GM21447 (cell line): Measurements from ENCODE around the gene CEP43.

ENCODE experiments used
- ATAC-seq: cut with Tn5 transposase; IDR thresholded peaks from one replicate; pipeline ENCODE4 v1.9.1; 2021; ENCODE audit not compliant: unreplicated experiment

Gene CEP43

GRCh38 chr6:166966268-166966667, 32.9 kb upstream of the CEP43 start:
- no peak for ATAC-seq

DNA sequence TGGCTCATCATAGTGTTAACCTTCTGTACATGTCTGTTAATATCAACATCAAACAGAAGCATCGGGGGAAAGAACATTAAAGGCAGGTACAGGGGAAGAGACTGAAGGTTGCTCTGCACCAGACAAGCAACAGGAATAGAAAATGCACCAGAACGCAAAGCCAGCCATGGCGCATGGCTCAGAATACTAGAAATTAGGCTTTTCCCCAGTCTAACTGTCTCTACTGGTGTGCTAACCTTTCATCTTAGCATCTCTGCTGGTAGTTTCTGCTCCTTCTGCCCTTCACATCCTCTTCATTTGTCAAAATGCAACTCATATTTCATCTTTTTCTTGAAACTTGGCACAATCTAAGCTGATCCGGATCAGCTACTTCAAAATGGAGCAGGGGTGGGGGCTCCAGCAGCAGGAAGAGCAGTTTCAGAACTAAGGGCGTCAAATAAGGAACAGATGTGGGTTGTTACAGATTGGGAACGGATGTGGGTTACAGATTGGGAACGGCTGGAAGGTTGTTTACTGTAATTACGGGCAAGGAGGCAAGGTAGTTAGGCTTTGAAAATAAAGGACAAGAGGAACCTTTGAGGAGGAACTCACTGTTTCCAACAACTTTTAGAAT, 29.7 kb upstream of the CEP43 start:
- no peak for ATAC-seq

DNA sequence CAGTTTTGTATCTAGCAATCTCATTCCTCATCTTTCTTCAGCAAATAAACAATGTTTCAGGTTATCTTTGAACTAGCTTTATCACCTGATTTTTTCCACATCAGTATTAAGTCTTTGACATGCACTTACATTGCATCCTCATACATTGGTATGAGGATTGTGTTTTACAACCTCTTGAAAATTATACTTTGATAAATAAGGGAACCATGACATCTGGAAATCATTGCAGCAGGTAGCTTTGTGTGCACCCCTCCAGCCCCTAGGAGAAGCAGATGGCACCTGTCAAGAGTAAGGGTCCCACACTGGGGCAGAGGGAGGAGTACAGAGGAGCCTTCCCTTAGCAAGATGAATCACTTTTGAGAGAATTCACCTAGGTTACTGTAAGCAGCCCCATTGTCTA, 29.1 kb upstream of the CEP43 start:
- ATAC-seq, result no peak

DNA sequence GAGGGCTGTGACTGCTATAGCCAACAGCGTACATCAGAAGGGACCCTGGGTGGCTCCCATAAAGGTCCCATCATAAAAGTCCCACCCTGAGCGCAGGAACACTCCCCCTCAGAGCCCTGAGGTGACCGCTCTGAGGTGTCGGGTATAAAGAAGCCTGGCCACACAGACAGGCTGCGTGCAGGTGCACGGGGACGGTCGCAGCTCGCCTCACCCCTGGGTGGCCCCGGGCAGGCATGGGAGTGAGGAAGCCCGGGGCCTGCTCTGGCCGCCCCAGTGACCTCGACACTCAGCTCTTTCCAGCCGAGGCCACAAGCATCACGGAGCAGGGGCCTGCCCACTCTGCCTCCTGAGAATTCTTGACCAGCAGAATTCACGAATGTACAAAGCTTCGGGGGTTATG, 28.4 kb upstream of the CEP43 start:
- no peak for ATAC-seq

DNA sequence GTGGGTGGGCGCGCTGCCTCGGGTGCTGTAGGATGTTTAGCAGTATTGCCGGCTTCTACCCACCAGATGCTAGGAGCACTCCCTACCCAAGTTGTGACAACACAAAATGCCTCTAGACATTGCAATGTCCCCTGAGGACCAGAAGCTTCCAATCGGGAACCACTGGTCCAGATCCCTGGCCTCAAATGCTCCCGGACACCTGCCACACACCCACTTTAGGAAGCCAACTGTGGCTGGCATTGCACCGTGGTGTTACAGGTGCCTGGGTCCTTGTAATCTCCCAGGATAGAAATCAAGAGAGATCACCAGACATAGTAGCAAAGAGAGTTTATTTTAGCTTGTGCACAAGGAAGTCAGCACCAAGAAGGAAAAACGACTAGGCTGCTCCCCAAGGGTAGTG, 27.9 kb upstream of the CEP43 start:
- no peak for ATAC-seq

- ATAC-seq, result no peak
Observed at GRCh38 chr6:166972101-166972500, 27.1 kb upstream of the CEP43 start.

DNA sequence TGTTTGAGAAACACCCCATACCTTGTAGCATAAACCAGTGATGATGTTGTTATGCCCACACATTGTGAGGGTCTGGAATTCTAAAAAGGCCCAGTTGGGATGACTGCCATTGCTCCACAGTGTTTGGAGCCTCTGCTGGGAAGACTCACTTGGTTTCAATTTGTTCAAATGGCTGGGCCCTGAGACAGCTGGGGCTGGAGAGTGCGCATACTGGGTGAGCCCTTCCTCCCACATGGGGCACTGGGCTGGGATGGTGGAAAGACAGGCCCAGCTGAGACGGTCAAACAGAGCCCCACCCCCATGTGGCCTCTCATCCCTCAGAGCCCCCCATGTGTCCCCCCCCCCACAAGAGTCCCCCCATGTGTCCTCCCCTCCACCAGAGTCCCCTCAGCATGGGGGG, 22.6 kb upstream of the CEP43 start:
- no peak for ATAC-seq

DNA sequence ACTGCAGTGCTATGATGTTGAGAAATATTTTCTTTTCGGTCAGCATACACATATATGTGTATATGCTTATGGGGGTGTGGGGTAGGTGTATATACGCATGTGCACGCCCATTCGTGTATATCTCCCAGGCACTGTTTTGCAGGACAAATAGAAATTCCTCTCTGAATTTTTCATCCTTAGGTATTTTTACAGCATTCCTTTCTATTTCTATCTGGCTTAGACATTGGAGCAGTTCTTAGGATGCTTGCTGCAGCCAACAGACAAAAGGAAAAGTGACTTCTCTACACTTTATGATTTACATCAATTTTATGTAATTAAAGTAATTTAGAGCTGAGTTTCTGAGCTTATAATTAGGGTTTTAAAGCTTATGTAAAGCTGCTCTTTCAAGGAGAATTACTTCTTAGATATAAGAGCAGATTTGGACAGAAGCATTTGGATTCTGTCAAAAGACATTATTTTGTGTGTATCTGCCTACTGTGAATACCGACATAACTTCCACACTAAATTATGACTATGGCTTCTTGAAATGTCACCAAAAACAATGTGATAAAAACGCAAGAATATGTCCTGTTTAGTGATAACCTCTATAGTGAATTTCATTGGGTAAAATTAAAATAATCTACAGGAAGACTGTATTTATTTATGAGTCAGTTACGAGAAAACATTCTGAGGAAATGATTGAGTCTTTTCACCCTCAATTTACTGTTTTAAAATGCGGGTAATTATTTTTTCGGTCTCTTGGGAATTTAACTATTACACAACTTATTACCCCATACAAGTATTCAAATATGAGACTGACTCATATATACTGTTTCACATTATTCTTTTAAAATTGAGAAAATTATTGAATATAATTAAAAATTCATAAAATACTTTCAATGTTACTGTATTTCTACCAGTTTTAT, 21.3 kb upstream of the CEP43 start:
- no peak for ATAC-seq

DNA sequence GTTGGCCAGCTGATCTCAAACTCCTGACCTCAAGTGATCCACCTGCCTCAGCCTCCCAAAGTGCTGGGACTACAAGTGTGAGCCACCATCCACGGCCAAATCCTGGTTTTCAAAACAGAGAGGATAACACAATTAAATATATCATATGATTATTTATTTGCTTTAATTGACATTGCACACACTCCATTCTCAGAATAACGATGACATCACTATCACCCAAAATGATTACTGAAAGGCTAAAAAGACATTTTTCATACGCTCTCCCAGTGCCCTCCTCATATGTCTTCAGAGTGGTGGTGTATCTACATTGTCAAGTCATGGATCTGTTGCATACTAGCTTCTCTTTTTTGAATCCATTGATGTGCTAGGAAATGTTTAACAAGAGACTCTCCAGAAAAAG, 18.5 kb upstream of the CEP43 start:
- ATAC-seq, result no peak

- no peak for ATAC-seq
Observed at GRCh38 chr6:166987448-166987847, 11.7 kb upstream of the CEP43 start.

DNA sequence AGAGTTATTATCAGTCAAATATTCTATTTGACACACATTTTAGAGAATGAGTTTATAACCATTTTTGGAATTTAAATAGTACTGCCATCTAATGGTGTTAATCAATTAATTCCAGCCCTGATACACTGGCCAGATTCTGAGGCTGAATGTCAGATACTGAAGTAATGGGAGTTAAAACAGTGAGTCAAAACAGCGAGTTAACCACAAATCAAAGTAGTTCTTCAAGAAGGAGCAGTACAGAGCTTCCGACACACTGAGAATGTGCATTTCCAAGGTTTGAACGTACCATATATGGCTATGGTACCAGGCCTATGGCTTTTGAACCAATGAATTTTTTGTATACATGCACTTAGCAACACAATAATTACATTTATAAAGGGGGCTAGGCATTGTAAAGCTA, 11.3 kb upstream of the CEP43 start:
- no peak for ATAC-seq

DNA sequence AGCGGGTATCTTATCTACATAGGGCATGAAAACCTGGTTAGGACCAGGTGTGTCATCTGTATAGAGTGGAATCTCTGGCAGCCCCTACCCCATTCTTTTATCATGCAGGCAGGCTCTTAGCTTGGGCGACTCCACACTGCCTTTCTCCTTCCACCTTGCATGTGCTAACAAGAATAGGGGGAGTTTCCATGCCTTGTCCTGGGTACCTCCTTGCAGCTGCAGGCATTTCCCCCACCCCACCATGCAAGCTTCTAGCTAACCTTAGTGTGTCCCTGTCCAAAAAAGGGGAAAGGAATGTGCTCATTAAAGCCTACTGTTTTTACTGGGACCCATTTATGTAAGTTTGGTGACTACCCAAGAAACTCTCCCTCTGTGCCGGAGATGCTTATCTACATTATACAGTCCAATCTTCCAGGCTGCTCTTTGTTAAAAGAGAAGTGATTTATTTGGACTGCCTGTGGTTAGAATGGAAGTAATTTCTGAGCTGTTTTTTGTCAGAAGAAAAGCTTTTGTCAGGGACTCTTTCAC, 10.5 kb upstream of the CEP43 start:
- no peak for ATAC-seq

GRCh38 chr6:166989427-166990032, 9.7 kb upstream of the CEP43 start:
- ATAC-seq, result no peak

GRCh38 chr6:166996406-166996805, 2.8 kb upstream of the CEP43 start:
- no peak for ATAC-seq

DNA sequence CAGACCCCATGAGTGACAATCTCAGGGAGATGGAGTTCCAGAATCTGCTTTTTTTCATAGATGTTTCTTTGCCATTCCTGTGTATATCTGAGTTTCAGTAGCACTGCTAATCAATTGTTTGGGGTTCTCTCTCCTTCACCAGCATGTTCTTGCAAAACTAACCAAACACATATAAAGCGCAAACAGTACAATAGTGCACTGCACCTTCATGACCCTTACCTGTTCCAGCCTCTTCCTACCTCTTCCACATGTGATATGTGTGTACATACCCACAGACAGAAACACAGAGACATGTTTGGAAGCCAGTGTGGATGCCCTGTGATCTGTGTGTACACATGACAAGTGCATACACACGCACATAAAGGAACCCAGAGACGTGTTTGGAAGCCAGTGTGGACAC, 1.8 kb upstream of the CEP43 start:
- ATAC-seq, result no peak

DNA sequence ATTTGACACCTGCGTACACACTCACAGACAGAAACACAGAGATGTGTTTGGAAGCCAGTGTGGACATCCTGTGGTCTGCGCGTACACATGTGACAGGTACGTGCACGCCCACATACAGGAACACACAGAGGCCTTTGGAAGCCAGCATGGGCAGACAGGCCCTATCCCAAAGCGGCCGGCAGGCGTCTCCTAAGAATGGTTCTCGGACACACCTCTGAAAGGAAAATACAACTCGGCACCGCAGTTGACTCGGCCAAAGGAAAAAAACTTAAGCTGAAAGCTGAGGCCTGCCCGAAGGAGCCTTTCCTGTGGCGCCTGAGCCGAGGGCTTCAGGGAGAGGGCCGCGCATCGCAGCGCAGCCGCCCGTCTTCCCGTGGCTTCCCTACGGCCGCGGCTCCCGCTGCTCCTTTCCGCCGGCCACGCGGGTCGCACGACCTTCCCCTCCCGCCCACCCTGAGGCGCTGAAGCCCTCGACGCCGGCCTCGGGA, 1.4 kb upstream of the CEP43 start:
- ATAC-seq, result peak; percentile 35

DNA sequence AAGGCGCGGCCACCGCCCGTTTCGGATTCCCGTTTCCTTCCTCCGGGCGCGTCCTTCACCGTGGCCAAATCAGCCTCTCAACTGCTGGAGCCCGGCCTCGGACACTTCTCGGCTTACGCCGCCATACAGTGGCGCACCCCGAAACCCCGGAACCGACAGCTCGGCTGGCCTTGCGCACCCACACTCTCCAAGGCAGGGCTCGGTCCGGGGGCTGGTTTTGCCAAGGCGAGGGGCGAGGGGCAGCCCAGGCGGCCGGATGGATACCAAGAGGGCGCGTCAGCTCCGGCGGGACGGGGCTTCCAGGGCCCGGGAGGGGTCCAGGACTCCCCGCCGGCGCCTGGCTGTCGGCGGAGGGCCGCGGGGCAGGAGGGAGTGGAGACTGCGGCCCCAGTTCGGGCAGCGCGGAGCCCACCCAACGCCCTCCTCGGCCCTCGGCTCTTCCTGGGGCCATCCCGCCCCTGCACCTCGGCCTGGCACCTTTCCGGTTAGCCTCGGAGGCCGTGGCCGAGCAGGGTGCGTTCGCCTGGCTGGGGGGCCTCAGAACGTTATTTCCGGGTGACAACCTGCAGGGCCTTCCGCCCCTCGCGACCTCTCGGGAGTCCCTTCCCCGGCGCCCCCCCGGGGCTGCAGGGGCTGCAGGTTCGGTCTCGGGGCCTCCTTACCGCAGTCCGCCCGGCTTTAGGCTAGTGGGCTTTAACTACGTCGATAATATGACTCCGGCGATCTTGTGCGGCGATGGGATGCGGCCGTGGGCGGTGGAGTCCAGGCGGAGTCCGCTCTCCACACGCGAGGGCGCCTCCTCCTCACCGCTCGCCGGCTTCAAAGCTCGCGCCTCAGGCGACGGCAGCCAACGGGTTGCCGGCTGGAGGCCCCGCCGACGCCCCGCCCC, 697 bp upstream of the CEP43 start:
- peak; percentile 15 for ATAC-seq

GRCh38 chr6:166999884-167000253, 672 bp downstream of the CEP43 start:
- ATAC-seq, result no peak

DNA sequence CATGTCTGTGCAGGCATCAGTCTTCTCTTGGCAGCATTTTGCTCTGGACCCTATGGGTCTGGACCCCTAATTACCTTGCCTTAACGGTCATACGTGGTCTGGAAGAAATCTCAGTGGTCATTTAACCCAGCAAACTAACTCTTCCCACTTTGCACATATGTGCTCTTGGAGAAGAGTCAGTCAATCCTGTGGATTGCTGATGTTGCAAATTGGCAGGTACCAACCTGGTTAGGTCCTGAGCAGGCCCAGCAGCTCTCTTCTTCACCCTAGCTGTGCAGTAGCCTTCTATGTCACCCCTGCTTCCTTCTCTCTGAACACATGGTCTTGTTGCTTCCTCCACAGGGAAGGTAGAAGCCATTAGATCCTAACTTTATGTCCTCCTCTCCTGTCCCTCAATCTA, 1.6 kb downstream of the CEP43 start:
- ATAC-seq, result no peak

GRCh38 chr6:167005350-167006159, 6.4 kb downstream of the CEP43 start:
- no peak for ATAC-seq
